SU-DHL-6 (cell line): Measurements from ENCODE around the gene GPATCH3.

Experiments used
- H2AFZ ChIP-seq: fragments of 200-600 bp; sonication (generic); 2 replicates; pipeline ENCODE4 v1.6.1; 2014; ENCODE audit warnings: low read depth, mild to moderate bottlenecking, moderate library complexity, mixed read lengths, antibody characterized with exemption, low read length; ENCODE audit not compliant: severe bottlenecking
- H3F3A ChIP-seq: fragments of 200-600 bp; shearing (Covaris generic); 2 replicates; pipeline ENCODE4 v1.6.0; 2016; ENCODE audit warnings: antibody characterized with exemption, mild to moderate bottlenecking; ENCODE audit not compliant: insufficient read depth
- H3K27ac ChIP-seq: fragments of 200-600 bp; sonication (generic); 2 replicates; pipeline ENCODE4 v1.5.1; 2016; ENCODE audit warnings: low read depth, mild to moderate bottlenecking, low read length, moderate library complexity, mixed read lengths
- H3K27me3 ChIP-seq: fragments of 200-600 bp; sonication (generic), shearing (Covaris generic); 2 replicates; pipeline ENCODE4 v1.6.0; 2014; ENCODE audit warnings: mild to moderate bottlenecking, low read length
- H3K36me3 ChIP-seq: fragments of 200-600 bp; sonication (generic); 2 replicates; pipeline ENCODE4 v1.6.1; 2014; ENCODE audit warnings: mild to moderate bottlenecking, low read length, mixed read lengths
- H3K4me2 ChIP-seq: fragments of 300-600, 200-600 bp; shearing (Covaris generic), sonication (generic); 2 replicates; pipeline ENCODE4 v1.6.0; 2014; ENCODE audit warnings: low read length, low read depth, mild to moderate bottlenecking; ENCODE audit not compliant: poor library complexity, severe bottlenecking
- H3K4me3 ChIP-seq: fragments of 200-600 bp; sonication (generic); 2 replicates; pipeline ENCODE4 v1.5.1; 2014; ENCODE audit warnings: antibody characterized with exemption, low read length, mild to moderate bottlenecking, mixed read lengths; ENCODE audit not compliant: insufficient read depth, poor library complexity, severe bottlenecking
- H3K79me2 ChIP-seq: fragments of 200-600 bp; sonication (generic); 2 replicates; pipeline ENCODE4 v1.6.1; 2014; ENCODE audit warnings: mild to moderate bottlenecking, low read length, moderate library complexity; ENCODE audit not compliant: insufficient read depth
- H3K9ac ChIP-seq: fragments of 200-600 bp; sonication (generic); 2 replicates; pipeline ENCODE4 v1.7.0; 2014; ENCODE audit warnings: mild to moderate bottlenecking, low read length
- H3K9me2 ChIP-seq: fragments of 200-600 bp; sonication (generic); replicated peaks from 2 replicates; pipeline ENCODE4 v1.6.1; 2014; ENCODE audit warnings: low read length; ENCODE audit not compliant: insufficient read depth
- H3K9me3 ChIP-seq: fragments of 200-600 bp; sonication (generic); 2 replicates; pipeline ENCODE4 v1.6.1; 2014; ENCODE audit warnings: low read length, mixed read lengths; ENCODE audit not compliant: insufficient read depth
- H4K20me1 ChIP-seq: fragments of 200-600 bp; sonication (generic); 2 replicates; pipeline ENCODE4 v1.6.1; 2014; ENCODE audit warnings: low read depth, mild to moderate bottlenecking, antibody characterized with exemption, low read length, moderate library complexity, mixed read lengths
- EZH2phosphoT487 ChIP-seq: fragments of 200-600 bp; sonication (generic), shearing (Covaris generic); conservative IDR thresholded peaks from 2 replicates; pipeline ENCODE4 v1.6.1; 2018; ENCODE audit warnings: mild to moderate bottlenecking, antibody characterized with exemption, low read length, moderate library complexity, mixed read lengths
- TF ChIP-seq, protein P1 (sequence below): fragments of 200-600 bp; sonication (generic); IDR thresholded peaks from one replicate; pipeline ENCODE4 v1.5.1; 2017; ENCODE audit warnings: antibody characterized with exemption, mild to moderate bottlenecking, low read length, moderate library complexity; ENCODE audit not compliant: insufficient read depth, poor library complexity, severe bottlenecking

The GPATCH3 gene

GRCh38 chr1:26856181-26856580 lies 44.1 kb downstream of the GPATCH3 start:
- Histone ChIP-seq H3K36me3 (no peaks in the 10 kb centered on the region), H3K27me3 (no peaks in the 10 kb centered on the region), H3K9me2 (no peaks in the 10 kb centered on the region), H2AFZ (no peak overlapping the region), H3K4me3 (no peak overlapping the region), H3K4me2 (no peak overlapping the region), H3K9me3 (no peaks in the 10 kb centered on the region), H4K20me1 (no peaks in the 10 kb centered on the region), H3K27ac (no peak overlapping the region), H3K9ac (no peak overlapping the region), H3K79me2 (no peaks in the 10 kb centered on the region), H3F3A (no peaks in the 10 kb centered on the region)
- no peak for TF ChIP-seq EZH2phosphoT487
- TF ChIP-seq, protein P1, sequence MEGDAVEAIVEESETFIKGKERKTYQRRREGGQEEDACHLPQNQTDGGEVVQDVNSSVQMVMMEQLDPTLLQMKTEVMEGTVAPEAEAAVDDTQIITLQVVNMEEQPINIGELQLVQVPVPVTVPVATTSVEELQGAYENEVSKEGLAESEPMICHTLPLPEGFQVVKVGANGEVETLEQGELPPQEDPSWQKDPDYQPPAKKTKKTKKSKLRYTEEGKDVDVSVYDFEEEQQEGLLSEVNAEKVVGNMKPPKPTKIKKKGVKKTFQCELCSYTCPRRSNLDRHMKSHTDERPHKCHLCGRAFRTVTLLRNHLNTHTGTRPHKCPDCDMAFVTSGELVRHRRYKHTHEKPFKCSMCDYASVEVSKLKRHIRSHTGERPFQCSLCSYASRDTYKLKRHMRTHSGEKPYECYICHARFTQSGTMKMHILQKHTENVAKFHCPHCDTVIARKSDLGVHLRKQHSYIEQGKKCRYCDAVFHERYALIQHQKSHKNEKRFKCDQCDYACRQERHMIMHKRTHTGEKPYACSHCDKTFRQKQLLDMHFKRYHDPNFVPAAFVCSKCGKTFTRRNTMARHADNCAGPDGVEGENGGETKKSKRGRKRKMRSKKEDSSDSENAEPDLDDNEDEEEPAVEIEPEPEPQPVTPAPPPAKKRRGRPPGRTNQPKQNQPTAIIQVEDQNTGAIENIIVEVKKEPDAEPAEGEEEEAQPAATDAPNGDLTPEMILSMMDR = no peak

- Histone ChIP-seq H2AFZ (no peak overlapping the region), H4K20me1 (no peaks in the 10 kb centered on the region), H3K9me2 (no peaks in the 10 kb centered on the region), H3K36me3 (no peaks in the 10 kb centered on the region), H3K79me2 (no peaks in the 10 kb centered on the region), H3K4me2 (no peak overlapping the region), H3K9ac (no peak overlapping the region), H3F3A (no peaks in the 10 kb centered on the region), H3K27ac (no peak overlapping the region), H3K9me3 (no peaks in the 10 kb centered on the region), H3K27me3 (no peaks in the 10 kb centered on the region), H3K4me3 (no peak overlapping the region)
- no peak for TF ChIP-seq EZH2phosphoT487
- TF ChIP-seq, protein P1 = no peak
Measured at GRCh38 chr1:26855636-26856035, 44.6 kb downstream of the GPATCH3 start.

DNA sequence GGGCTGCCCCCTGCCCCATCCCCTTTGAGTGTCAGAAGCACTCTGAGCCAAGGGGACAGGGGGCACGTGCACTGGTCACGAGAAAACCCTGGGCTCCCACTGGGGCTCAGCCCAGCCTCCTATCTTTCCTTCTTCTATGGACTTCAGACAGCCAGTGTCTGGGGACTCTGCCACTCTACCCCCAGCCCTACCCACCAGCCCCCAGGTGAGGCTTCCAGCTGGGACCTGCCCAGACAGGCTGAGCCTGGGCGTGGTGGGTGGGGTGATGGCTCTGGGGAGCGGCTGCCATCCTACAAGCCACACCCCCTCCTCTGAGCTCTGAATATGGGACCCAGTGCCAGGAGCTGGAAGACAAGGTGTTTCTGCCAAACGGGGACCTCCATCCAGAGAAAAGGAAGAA lies 45.4 kb downstream of the GPATCH3 start:
- Histone ChIP-seq H3K4me3 (no peak overlapping the region), H3K9me2 (no peaks in the 10 kb centered on the region), H3K9me3 (no peaks in the 10 kb centered on the region), H2AFZ (no peak overlapping the region), H3K79me2 (no peaks in the 10 kb centered on the region), H3K4me2 (no peak overlapping the region), H3K9ac (no peak overlapping the region), H3F3A (no peaks in the 10 kb centered on the region), H3K27ac (no peak overlapping the region), H3K36me3 (no peaks in the 10 kb centered on the region), H4K20me1 (no peaks in the 10 kb centered on the region), H3K27me3 (no peaks in the 10 kb centered on the region)
- TF ChIP-seq, protein P1 = no peak
- no peak for TF ChIP-seq EZH2phosphoT487
